Activated CD4-positive, alpha-beta T cell treated with anti-CD3 and anti-CD28 coated beads, Interleukin-2, amount 50 U/mL, for 1 hour (primary cell): ENCODE measurements around the gene USB1.

Experiments
- DNase-seq: peaks from one replicate; pipeline ENCODE4 v3.0.0-alpha.2; 2020

Gene USB1, protein sequence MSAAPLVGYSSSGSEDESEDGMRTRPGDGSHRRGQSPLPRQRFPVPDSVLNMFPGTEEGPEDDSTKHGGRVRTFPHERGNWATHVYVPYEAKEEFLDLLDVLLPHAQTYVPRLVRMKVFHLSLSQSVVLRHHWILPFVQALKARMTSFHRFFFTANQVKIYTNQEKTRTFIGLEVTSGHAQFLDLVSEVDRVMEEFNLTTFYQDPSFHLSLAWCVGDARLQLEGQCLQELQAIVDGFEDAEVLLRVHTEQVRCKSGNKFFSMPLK

DNA sequence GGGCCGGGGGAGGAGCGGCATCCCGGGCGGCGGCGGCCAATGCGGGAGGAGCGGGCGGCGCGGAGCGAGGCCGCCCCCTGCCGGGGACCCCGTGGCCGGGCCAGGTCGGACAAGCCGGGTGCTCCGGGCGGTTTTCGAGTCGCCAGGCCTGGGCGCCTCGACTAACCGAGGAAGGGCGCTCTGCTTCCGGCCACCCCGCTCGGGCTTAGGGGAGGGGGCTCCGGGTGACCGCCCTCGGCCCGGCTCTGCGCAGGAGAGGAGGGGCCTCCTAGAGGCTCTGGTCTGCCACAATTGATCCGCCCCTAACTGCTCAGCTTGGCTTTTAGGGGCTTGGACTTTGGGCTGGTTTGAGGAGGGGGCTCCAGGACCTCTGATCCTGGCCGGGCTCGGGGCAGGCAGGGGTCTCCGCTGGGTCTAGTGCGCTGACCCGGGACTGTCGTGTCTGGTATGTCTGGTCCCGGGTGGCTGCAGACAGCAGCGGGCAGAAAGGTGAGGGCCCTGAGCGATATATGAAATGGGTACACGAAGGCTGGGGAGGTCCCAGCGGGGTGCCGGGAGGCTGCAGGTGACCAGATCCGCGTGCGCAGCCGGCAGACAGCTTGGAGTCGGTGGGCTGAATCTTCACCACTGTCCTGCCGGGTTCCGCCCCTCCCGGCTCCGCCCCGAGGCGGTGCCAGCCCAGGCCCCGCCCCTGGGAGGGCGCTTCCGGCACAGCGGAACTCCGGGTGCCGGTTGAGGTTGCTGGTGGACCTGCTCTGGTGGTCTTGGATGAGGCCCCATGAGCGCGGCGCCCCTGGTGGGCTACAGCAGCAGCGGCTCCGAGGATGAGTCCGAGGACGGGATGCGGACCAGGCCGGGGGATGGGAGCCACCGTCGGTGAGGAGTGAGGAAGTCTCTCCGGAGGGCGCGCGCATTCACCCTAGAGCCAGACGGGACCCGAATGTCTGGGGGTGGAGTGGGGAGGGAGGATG, at the start of gene USB1:
TSS of gene USB1 (plus strand) at position 702 of the 971 bp plus-strand sequence. CDS start at position 779, 77 bp downstream.
- DNase-seq = peak; percentile 74

DNA sequence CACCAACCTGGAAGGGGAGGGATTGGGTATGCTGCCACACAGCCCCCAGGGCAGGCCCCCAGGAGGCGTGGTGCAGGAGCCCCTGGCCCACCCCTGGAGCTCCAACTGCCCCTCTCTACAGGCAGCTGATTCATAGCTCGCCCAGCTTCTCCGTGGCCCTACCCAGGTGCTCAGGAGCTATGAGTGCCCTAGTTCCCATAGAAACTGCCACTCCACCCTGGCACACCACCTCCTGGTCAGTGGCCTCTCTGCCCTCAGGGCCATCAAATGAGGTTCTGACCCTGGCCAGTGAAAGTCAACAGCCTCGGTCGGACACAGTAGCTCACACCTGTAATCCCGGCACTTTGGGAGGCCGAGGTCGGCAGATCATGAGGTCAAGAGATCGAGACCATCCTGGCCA, 48.3 kb upstream of the USB1 start:
- no peak for DNase-seq

DNA sequence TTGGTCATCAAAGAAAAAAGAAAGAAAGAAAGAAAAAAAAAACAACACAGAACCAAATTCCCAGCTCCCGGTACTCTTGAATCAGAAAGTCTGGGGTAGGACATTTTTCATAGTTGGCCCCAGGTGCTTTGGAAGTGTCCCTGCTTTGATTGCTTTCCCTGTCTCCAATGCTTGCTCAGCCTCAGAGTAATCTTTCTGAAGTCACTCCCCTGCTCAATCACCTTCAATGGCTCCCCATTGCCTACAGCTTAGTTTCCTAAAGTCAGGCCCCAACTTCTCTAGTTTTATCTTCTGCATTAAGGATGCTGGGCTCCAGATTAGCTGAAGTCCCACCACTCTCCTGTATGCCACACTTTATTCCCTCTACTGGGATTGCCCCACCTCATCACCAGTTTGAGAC, 47.4 kb upstream of the USB1 start:
- DNase-seq = no peak

DNA sequence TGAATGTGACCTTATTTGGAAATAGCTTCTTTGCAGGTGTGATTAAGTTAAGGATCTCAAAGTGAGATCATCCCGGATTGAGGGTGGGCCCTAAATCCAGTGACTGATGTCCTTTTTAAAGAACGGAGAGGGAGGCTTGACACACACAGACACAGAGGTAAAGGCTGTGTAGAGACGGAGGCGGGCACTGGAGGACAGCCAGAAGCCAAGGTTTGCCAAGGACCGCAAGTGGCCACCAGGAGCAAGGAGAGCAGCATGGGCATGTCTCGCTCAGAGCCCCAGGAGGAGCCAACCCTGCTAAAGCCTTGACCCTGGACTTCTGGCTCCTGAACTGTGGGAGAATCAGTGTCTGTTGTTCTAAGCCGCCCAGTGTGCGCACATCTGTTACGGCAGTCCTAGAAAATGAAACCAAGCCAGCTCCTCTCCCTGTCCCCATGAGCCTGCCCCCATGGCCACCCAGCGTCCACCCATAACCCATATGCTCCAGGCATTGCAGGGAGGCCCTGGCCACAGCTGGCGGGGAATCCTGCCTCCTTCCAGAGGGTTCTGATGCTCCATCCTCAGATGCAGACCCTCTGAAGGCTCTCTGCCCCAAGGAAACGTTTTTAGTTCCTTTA, 45.5 kb upstream of the USB1 start:
- DNase-seq = no peak

DNA sequence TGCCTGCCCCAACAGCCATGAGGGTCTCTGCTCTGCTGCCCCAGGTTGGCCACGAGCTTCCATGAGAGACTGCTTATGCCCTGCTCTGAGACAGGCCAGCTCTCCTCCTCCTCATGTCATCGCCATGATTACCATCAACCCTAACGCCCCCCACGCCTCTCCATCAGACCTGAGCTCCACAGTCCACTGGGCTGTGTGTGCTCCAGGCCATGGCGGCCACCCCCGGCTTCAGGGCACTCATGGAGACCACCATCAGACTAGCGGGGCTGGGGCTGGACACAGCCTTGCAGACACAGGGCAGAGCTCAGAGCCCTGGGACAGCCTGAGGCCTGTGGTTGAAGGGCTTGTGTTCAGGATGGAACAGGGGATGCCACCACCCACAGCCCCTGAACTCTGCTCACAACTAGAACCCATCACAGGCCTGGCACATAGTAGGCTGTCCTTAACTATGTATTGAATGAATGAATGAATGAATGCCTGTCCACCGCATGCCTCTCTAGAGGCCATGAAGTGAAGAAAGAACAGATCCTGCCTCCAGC, 44.9 kb upstream of the USB1 start:
- DNase-seq = no peak

DNA sequence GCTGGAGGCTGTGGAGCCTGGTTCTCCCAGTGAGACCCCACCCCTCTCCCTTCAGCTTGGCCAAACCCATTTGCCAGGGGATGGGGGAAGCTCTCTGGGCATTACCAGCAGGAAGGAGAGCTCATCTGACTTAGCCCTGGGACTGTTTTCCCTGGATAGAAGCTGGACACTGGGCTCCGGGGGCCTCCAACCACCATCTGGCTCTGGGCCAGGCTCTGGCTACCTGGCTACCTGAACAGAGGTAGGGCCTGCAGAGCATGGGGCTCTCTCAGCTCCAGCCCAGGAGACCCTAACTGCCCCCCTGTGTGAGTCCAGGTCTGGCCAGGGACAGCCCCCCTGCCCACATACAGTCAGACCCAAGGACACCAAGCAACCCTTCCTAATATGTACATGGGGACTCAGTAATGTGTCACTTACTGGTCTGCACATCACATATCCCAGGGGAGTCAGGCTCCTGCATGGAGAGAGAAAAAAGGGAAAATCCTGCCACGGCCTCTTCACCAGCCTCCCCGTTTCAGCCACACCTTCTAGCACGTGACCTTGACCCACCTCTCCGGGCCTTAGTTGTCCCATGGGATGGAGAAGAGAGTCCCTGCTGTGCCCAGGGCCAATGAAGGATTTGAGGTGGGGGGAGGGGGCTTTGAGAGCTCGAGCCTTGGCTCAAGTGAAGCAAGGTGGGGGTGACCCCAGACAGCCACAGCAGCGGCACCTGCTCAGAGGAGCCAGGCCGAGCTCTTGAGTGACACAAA, 44.1 kb upstream of the USB1 start:
- DNase-seq = no peak

DNA sequence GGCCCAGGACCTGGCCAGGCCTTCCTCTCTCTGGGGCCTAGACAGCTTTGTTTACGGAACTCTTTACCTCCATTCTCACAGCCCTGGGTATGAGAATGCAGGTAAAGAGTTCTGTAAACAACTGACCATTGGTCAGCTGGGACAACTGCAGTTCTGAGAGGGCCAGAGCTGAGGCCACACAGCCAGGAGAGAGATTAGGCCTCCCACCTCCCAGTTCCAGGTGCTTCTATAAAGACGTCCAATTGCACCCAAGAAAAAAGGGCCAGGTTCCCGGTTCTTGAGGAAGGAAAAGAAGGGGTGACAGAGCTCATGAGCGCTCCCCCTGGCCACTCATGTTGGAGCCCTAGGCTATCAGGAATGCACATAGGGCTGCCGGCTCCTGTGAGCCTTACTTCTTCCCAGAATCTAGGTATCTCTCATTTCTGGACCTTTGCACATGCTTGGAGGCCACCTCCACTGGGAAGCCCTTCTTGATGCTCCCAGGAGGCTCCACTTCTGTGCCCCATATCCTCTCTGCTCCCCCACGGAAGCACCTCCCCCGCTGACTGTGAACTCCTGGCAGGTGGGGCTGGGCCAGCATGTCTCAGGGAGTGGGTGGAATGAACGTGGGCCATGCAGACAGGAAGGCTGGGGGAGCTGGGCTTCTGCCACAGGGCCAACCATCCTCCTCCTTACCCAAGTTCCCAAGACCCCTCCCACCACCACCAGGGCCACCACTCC, 43.4 kb upstream of the USB1 start:
- DNase-seq = no peak

DNA sequence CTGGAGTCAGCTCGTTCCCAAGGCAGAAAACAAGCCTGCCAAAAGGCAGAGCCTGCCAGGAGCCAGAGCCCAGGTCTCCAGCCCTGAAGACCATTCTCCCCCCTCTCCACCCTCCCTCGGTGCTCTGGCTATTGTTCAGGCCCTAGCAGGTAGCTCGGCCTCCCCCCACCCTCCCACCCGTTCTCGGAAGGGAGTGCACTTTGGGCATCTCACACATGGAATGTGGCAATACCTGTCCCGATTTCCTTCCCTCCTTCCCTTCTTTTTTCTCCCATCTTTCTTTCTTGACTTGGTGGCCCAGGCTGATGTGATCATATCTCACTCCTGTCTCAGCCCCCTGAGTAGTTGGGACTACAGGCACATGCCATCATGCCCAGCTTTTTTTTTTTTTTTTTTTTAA, 42.7 kb upstream of the USB1 start:
- no peak for DNase-seq

DNA sequence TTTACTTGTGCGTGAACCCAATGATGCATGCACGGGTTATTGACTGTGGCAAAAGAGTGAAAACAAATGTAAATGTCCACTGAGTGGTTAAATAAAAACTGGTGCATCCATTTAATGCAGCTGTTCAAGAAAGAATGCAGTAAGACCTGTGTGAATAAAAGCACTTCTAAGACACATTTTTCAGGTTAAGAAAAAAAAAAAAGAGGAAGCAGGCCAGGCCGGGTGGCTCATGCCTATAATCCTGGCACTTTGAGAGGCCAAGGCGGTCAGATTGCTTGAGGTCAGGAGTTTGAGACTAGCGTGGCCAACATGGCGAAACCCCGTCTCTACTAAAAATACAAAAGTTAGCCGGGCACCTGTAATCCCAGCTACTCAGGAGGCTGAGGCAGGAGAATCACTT, 42.1 kb upstream of the USB1 start:
- DNase-seq = no peak

DNA sequence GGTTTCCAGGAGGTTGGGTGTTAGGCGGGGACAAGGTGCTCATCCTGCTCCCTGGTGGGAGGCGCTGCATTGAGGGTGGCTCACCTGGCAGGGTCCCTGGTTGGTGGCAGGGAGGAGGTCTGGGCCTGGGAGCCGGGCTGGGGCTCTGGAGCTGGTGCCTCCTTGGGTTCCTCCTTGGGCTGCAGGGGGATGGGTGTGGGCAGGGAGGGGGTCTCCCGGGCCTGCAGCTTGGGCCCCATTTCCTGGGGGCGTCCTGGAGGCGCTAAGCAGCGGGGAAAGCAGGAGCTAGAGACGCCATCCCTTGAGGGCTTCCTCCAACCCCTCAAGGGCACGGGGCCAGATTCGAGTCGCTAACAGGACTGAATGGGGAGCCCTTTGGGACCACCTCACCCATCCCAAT, 41.4 kb upstream of the USB1 start:
- no peak for DNase-seq

DNA sequence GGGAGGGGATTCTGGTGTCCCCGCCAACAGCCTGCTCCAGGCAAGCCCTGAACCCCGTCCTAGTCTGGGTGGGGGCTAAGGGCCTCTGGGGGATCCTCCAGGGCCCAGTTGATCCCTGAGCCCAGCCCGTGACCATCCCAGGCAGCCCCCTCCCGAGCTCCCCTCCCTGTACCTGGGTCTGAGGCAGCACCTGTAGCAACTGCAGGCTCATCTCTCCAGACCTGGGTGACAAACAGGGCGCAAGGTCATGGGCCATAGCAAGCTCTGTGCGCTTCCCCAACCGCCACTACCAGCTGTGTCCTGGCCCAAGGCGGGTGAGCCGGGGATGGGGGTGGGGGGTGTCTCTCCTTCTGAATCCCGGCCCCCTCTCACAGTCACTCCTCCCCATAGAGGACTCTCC, 40.9 kb upstream of the USB1 start:
- DNase-seq = no peak

DNA sequence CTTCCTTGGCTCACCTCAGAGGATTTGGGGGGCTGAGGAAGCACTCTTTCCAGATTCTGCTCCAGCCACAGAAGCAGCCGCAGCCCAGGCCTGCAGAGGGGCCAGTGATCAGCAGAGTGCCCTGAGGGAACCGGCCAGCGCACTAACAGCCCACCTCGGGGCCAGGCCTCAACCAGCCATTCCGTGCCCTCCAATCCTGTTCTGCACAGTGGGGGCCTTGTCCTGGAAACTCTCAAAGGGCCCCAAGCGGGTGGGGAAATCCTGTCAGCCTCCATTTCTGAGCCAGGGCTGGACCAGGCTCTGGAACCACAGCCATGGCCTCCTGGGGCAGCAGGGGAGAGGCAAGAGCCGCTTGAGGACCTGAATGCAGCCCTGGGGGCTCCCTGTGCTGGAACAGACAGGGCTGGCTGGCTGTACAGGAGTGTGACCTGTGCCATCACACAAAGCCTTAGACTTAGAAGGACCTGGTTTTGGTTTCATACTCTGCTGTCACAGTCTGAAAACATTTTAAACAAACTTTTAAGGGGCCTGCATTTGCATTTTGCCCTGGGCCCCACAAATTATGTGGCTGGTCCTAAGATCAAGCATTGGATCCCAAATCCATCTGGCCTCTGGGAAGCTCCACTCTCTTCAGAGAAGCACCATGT, 40.3 kb upstream of the USB1 start:
- no peak for DNase-seq

DNA sequence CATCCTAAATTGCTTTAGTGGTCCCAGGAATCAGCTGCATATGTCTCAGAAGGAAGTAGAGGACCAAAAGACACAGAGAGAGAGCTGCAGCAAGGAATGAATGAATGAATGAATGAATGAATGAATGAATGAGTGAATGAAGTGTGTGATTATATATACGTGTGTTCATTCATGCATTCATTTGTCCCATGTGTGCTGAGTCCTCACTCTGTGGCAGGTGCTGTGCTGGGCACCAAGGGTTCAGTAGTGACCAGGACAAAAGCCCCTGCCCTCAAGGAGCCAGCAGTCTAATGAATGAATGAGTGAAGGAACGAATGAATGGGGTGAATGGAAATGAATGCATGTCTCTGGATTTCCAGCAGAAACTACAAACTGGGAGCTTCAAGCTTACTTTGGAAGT, 39.7 kb upstream of the USB1 start:
- DNase-seq = no peak

DNA sequence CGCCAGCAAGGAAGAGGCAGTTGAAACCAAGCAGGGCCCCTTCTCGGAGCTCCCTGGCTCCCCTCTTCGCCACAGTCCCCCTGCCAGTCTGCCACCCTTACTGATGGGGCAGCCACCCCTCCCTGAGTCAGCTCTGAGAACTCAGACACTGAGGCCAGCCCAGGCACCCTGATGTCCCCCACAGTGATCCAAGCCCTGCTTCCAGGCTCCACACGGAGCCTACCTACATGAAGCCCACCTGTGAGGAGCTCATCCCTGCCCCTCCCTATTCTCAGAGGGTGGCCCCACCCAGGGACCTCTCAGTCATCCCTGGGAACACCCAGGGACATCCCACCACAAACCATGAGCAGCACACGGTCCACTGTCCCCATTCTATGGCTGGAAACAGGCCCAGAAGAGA, 39.2 kb upstream of the USB1 start:
- DNase-seq = no peak

DNA sequence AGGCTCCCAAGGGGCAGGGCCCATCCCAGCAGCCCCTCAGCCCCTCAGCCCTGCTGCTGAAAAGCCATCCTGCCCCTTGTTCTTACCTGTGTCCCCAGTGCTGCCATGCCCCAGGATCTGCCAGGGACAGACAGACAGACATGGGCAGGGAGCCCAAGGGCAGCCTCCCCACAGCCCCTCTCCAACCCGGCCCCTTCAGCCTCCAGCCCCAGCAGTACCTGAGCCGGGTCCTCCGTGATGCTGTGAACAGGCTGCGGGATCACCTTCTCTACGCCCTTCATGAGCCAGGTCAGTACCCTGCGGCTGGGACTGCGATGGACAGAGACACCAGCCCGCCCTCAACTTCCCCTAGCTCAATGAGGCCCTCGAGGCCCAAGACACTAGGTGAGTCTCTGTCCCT, 38.5 kb upstream of the USB1 start:
- DNase-seq = no peak

DNA sequence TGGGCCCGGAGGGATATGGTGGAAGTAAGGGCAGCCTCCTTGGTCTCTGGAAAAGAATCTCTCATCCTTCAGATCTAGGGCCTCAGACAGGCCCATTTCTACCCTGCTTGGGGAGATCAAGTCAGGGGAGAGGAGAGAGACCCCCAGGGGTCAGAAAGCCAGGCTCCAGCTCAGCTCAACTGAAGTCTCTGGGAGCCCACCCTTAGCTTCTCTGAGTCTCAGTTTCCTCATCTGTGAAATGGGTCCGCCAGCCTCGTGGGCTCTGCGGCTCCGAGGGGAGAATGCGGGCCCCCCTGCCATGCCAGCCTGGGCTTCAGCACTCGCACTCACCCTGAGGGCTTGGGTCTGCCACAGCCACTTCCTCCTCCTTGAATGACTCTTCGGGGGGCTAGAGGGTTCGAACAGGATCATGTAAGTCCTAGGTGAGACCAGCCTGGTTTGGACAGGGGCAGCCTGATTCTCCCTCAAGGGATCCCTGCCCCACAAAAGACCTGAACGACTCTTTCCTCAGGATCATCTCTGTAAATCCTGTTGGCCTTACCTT, 37.0 kb upstream of the USB1 start:
- no peak for DNase-seq

DNA sequence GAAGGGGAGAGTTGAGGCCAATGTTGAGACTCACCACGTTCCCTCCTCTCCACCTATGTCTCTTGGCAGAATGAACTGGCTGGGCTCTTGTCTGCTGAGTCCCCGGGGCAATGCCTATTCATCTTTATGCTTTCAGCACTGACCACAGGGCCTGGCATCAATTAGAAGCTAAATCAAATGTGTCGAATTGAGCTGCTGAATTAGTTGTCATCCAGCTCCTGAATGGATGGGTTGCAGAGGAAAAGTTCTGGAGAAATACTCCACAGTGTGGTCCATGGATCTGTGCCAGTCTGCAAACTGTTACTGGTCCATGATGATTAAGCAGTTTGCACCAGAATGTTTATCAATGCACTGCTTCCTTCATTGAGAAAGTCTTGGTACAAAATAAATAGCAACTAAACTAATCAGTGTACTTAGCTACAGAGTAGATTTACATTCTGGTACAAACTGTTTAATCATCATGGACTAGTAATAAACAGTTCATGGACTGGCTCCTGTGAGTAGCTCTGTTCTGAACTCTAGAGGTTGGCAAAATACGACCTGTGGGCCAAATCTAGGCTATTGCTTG, 34.9 kb upstream of the USB1 start:
- DNase-seq = no peak

DNA sequence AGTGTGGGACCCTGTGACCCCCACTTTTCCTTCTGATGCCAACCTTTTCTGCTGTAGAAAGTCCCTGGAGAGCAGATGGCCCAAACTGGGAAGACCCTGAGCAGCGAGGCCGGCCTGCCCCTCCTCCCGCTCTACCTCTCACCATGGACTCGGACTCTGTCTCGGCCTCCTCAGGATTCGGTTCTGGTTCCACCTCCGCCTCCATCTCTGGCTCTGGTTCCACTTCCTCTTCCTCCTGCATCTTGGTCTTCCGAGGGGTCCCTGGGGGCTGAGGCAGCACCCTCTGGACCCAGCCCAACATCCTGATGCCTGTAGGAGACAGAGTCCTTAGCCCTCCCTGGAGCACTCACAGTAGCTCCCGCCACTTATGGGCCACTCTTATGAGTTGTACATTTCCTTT, 34.2 kb upstream of the USB1 start:
- DNase-seq = no peak

DNA sequence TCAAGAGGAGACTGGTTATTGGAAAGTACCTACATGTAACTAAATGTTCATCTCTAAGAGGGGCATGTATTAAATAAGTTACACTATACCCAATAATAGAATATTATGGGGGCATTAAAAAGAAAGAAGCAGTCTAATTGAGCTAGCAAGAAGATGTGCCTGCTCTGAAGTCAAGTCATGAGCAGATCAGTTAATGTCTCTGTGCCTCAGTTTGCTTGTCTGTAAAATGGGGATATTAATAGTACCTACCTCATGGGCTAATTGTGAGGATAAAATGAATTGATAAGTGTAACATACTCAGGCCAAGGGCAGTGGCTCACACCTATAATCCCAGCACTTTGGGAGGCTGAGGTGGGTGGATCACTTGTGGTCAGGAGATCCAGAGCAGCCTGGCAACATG, 33.3 kb upstream of the USB1 start:
- no peak for DNase-seq

DNA sequence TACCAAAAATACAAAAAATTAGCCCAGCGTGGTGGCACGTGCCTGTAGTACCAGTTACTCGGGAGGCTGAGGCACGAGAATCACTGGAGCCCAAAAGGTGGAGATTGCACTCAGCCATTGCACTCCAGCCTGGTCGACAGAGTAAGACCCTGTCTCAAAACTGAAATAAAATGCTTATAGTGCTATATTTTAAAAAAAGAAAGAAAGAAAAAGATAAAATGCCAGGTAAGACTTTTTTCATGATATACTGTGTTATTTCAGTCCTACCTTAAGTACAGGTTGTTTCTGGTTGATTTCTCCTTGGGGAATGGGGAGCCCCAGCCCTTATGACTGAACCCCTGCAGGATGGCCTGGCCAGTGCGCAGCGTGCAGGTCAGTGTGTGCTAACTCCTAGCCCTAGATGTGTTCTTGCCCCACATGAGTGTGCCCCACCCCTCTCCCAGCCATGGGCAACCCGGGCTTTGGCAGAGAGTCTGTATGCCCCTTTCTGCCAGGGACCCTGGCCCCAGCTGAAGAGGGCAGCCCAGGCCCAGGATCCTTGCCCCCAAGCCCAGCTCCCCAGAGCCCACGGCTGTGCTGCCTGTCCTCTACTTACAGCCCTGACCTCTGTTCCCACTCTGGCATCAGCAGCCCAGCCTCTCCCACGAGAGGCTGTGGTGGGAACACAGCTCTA, 31.6 kb upstream of the USB1 start:
- no peak for DNase-seq
